ENCODE data around the gene CD151.

CD151 gene

GRCh38 chr11:808427-809286 lies 24.1 kb upstream of the CD151 start:
- peak overlapping the region; percentile 98 to 99 for H3K9ac ChIP-seq (ENCODE audit: low read length in 2 of 2)
- peaks cover 42% of the 10 kb centered on the region for H3K4me1 ChIP-seq (ENCODE audit: control insufficient read depth, insufficient read depth, low read length)
- H3K4me3 ChIP-seq (ENCODE audit: low read length in 2 of 2) = peak overlapping the region; percentile 93 to 94
- peaks cover 20 to 23% of the 10 kb centered on the region in 2 donors for H3K36me3 ChIP-seq (ENCODE audit: control insufficient read depth in 2 of 2, insufficient read depth in 2 of 2, low read length in 2 of 2)
- H3K27ac ChIP-seq (ENCODE audit: low read length) = peak overlapping the region; percentile 97
- H3K9me3 ChIP-seq (ENCODE audit: control insufficient read depth in 2 of 2, low read length in 2 of 2) = no peaks in the 10 kb centered on the region
- H3K27me3 ChIP-seq (ENCODE audit: control insufficient read depth in 1 of 2, insufficient read depth in 2 of 2, low read length in 2 of 2) = no peaks in the 10 kb centered on the region

DNA sequence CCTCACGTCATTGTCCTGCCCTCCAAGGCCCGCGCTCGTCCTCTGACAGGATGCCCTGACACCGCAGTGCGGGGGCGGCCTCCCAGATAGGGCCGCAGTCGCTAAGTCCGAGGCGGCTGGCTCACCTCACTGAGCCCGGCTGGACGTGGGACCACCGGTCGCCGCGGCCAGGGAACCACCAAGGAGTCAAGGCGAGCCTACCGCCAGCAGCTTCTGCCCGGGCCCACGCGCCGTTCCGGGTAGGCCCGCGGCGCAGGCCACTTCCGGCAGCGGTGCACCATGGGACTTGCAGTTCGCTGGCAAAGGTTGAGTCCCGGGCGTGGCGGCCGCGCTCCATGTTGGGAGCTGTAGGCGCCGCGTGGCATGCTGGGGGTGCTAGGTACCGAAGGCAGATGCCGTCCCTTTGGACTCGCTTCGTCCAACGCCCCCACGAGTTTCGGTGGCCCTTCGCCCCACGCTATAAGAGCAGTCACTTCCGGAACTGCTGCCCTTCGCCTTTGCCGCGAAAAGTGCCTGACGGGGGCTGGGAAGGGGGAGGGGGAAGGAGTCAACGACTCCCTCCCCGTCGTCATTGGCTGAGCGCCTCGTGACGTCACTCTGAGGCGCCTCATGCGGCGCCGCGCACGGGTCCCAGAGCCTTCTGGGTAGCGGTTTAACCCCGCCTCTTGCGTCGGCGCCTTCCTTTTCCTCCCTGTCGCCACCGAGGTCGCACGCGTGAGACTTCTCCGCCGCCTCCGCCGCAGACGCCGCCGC lies 23.3 kb upstream of the CD151 start, which contains the start of gene RPLP2:
Gene RPLP2 (plus strand): TSS at position 681 of the 753 bp plus-strand sequence. CDS start 268 bp downstream, outside the sequence.
- Histone ChIP-seq H3K9ac (ENCODE audit: low read length in 2 of 2) (peak within 1 kb of the TSS; percentile 98 to 99), H3K36me3 (ENCODE audit: control insufficient read depth in 2 of 2, insufficient read depth in 2 of 2, low read length in 2 of 2) (peaks cover 21 to 23% of the 10 kb centered on the region in 2 donors), H3K27ac (ENCODE audit: low read length) (peak within 1 kb of the TSS; percentile 97), H3K9me3 (ENCODE audit: control insufficient read depth in 2 of 2, low read length in 2 of 2) (no peaks in the 10 kb centered on the region), H3K4me3 (ENCODE audit: low read length in 2 of 2) (peak within 1 kb of the TSS; percentile 93 to 94), H3K4me1 (ENCODE audit: control insufficient read depth, insufficient read depth, low read length) (peaks cover 34% of the 10 kb centered on the region), H3K27me3 (ENCODE audit: control insufficient read depth in 1 of 2, insufficient read depth in 2 of 2, low read length in 2 of 2) (no peaks in the 10 kb centered on the region)

DNA sequence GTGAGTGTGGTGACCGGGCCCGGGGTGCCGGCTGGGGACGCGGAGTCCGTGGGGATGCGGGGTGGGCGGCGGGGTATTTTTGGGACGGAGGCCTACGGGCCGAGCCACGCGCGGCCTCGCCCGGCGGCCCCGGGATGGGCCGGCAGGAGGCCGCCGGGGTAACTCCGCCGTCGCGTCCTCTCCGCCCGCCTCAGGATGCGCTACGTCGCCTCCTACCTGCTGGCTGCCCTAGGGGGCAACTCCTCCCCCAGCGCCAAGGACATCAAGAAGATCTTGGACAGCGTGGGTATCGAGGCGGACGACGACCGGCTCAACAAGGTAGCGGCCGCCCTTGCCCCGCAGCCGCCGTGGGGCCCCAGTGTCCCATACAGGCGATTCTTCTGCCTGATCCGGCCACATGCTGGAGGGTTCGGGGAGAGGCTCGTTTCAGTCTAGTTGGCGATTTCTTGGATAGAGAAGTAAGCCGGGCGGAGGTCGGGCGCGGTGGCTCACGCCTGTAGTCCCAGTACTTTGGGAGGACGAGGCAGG lies 22.6 kb upstream of the CD151 start:
- Histone ChIP-seq H3K9me3 (ENCODE audit: control insufficient read depth in 2 of 2, low read length in 2 of 2) (no peaks in the 10 kb centered on the region), H3K9ac (ENCODE audit: low read length in 2 of 2) (peak overlapping the region; percentile 98 to 99), H3K4me3 (ENCODE audit: low read length in 2 of 2) (peak overlapping the region; percentile 93 to 94), H3K36me3 (ENCODE audit: control insufficient read depth in 2 of 2, insufficient read depth in 2 of 2, low read length in 2 of 2) (peaks cover 21 to 23% of the 10 kb centered on the region in 2 donors), H3K27me3 (ENCODE audit: control insufficient read depth in 1 of 2, insufficient read depth in 2 of 2, low read length in 2 of 2) (no peaks in the 10 kb centered on the region), H3K4me1 (ENCODE audit: control insufficient read depth, insufficient read depth, low read length) (peaks cover 29% of the 10 kb centered on the region), H3K27ac (ENCODE audit: low read length) (peak overlapping the region; percentile 97)

- no peaks in the 10 kb centered on the region for H3K9me3 ChIP-seq (ENCODE audit: control insufficient read depth in 2 of 2, low read length in 2 of 2)
- H3K4me3 ChIP-seq (ENCODE audit: low read length in 2 of 2) = no peak overlapping the region
- peaks cover 26% of the 10 kb centered on the region for H3K4me1 ChIP-seq (ENCODE audit: control insufficient read depth, insufficient read depth, low read length)
- H3K27me3 ChIP-seq (ENCODE audit: control insufficient read depth in 1 of 2, insufficient read depth in 2 of 2, low read length in 2 of 2) = no peaks in the 10 kb centered on the region
- H3K27ac ChIP-seq (ENCODE audit: low read length) = no peak overlapping the region
- no peak overlapping the region for H3K9ac ChIP-seq (ENCODE audit: low read length in 2 of 2)
- H3K36me3 ChIP-seq (ENCODE audit: control insufficient read depth in 2 of 2, insufficient read depth in 2 of 2, low read length in 2 of 2) = peaks cover 21 to 23% of the 10 kb centered on the region in 2 donors
Measured at GRCh38 chr11:811446-812245, 21.1 kb upstream of the CD151 start.

GRCh38 chr11:812390-812789 lies 20.4 kb upstream of the CD151 start:
- Histone ChIP-seq H3K4me3 (ENCODE audit: low read length in 2 of 2) (no peak overlapping the region), H3K27me3 (ENCODE audit: control insufficient read depth in 1 of 2, insufficient read depth in 2 of 2, low read length in 2 of 2) (no peaks in the 10 kb centered on the region), H3K4me1 (ENCODE audit: control insufficient read depth, insufficient read depth, low read length) (peaks cover 26% of the 10 kb centered on the region), H3K36me3 (ENCODE audit: control insufficient read depth in 2 of 2, insufficient read depth in 2 of 2, low read length in 2 of 2) (peaks cover 21 to 23% of the 10 kb centered on the region in 2 donors), H3K9ac (ENCODE audit: low read length in 2 of 2) (no peak overlapping the region), H3K27ac (ENCODE audit: low read length) (no peak overlapping the region), H3K9me3 (ENCODE audit: control insufficient read depth in 2 of 2, low read length in 2 of 2) (no peaks in the 10 kb centered on the region)

DNA sequence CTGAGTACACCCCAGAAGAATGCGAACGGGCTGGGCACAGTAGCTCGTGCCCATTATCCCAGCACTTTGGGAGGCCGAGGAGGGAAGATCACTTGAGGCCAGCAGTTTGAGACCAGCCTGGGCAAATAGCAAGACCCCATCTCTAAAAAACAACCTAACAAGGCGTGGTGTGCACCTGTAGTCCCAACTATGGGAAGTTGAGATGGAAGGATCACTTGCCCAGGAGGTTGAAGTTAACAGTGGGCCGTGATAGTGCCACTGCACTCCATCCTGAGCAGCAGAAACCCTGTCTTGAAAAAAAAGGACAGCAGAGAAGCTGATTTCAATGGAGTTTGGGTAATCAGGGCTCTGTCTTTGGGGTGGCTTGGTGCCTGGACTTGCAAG lies 19.7 kb upstream of the CD151 start:
- Histone ChIP-seq H3K36me3 (ENCODE audit: control insufficient read depth in 2 of 2, insufficient read depth in 2 of 2, low read length in 2 of 2) (peaks cover 21 to 23% of the 10 kb centered on the region in 2 donors), H3K4me3 (ENCODE audit: low read length in 2 of 2) (no peak overlapping the region), H3K9ac (ENCODE audit: low read length in 2 of 2) (no peak overlapping the region), H3K9me3 (ENCODE audit: control insufficient read depth in 2 of 2, low read length in 2 of 2) (no peaks in the 10 kb centered on the region), H3K27me3 (ENCODE audit: control insufficient read depth in 1 of 2, insufficient read depth in 2 of 2, low read length in 2 of 2) (no peaks in the 10 kb centered on the region), H3K27ac (ENCODE audit: low read length) (no peak overlapping the region), H3K4me1 (ENCODE audit: control insufficient read depth, insufficient read depth, low read length) (peaks cover 26% of the 10 kb centered on the region)

DNA sequence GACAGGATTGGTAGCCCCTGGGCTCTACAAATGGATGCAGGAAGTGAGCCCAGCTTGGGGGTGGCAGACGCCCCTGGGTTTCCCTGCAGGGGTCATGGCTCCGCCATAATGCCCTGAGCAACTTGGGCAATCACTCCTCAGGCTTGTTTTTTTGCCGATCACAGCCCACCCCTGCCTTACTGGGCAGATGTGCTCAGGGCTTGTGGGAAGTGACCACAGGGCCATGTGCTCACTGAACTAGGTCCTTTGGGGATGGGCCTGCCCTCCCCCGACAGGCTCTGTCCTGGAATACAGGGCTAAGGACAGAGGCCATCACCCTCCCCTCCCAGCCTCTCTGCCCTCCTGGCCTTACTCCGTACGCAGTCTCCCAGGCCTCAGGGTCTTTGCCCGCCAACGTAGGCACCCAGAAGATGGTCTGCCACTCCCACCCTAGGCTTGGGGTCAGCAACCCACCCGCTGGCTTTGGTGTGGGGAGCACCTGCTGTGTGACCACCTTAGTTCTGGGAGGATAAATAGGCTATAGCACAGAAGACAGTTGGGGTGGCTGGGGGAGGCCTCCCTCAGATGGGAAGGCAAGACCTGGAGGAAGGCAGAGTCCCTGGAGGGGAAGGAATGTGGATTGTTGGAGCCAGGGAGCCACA lies 19.2 kb upstream of the CD151 start:
- Histone ChIP-seq H3K4me1 (ENCODE audit: control insufficient read depth, insufficient read depth, low read length) (peaks cover 27% of the 10 kb centered on the region), H3K27me3 (ENCODE audit: control insufficient read depth in 1 of 2, insufficient read depth in 2 of 2, low read length in 2 of 2) (no peaks in the 10 kb centered on the region), H3K4me3 (ENCODE audit: low read length in 2 of 2) (no peak overlapping the region), H3K9me3 (ENCODE audit: control insufficient read depth in 2 of 2, low read length in 2 of 2) (no peaks in the 10 kb centered on the region), H3K36me3 (ENCODE audit: control insufficient read depth in 2 of 2, insufficient read depth in 2 of 2, low read length in 2 of 2) (peaks cover 21 to 23% of the 10 kb centered on the region in 2 donors), H3K9ac (ENCODE audit: low read length in 2 of 2) (no peak overlapping the region), H3K27ac (ENCODE audit: low read length) (no peak overlapping the region)

DNA sequence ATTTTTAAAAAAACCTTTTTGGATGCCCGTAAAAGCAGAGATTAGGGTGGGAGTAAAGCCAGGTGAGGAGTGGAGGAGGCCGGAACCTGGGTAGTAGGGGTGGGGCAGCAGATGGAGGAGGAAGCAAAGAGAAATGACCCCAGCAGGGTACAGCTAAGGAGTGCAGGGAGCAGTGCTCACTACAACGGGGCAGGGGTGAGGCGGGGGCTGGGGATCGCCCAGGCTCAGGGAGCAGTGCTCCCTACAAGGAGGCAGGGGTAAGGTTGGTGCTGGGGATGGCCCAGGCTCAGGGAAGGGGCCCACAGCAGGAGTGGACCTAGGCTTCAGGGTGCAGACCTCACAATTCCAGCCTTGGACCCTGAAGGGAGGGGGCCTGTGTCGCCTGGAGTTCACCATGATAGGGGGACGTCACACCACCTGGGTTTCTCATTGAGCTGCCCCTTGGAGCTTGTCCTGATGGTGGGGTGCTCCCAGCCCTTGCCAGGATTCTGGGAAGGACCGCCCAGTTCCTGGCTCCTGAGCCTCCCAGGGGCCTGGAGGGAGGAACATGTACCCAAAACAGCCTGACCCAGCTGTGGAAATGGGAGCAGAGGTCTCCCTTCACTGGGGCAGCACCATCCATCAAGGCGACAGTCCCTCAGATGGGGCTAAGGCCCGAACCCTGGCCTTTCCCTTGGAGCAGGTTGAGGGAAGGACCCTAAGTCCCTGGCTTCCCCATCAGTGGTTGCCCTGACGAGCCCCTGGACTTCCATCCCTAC lies 16.9 kb upstream of the CD151 start:
- Histone ChIP-seq H3K27ac (ENCODE audit: low read length) (no peak overlapping the region), H3K4me3 (ENCODE audit: low read length in 2 of 2) (no peak overlapping the region), H3K36me3 (ENCODE audit: control insufficient read depth in 2 of 2, insufficient read depth in 2 of 2, low read length in 2 of 2) (peaks cover 21 to 23% of the 10 kb centered on the region in 2 donors), H3K9me3 (ENCODE audit: control insufficient read depth in 2 of 2, low read length in 2 of 2) (no peaks in the 10 kb centered on the region), H3K27me3 (ENCODE audit: control insufficient read depth in 1 of 2, insufficient read depth in 2 of 2, low read length in 2 of 2) (no peaks in the 10 kb centered on the region), H3K9ac (ENCODE audit: low read length in 2 of 2) (no peak overlapping the region), H3K4me1 (ENCODE audit: control insufficient read depth, insufficient read depth, low read length) (peaks cover 28% of the 10 kb centered on the region)

GRCh38 chr11:816433-816779 lies 16.3 kb upstream of the CD151 start:
- H3K9ac ChIP-seq (ENCODE audit: low read length in 2 of 2) = no peak overlapping the region
- H3K4me1 ChIP-seq (ENCODE audit: control insufficient read depth, insufficient read depth, low read length) = peaks cover 28% of the 10 kb centered on the region
- H3K27ac ChIP-seq (ENCODE audit: low read length) = no peak overlapping the region

More at GRCh38 chr11:816433-816779, 16.3 kb upstream of the CD151 start:
- Histone ChIP-seq H3K4me3 (ENCODE audit: low read length in 2 of 2) (no peak overlapping the region), H3K27me3 (ENCODE audit: control insufficient read depth in 1 of 2, insufficient read depth in 2 of 2, low read length in 2 of 2) (no peaks in the 10 kb centered on the region), H3K36me3 (ENCODE audit: control insufficient read depth in 2 of 2, insufficient read depth in 2 of 2, low read length in 2 of 2) (peaks cover 19 to 21% of the 10 kb centered on the region in 2 donors), H3K9me3 (ENCODE audit: control insufficient read depth in 2 of 2, low read length in 2 of 2) (no peaks in the 10 kb centered on the region)

All from stomach smooth muscle (tissue), 2 donors.